Upper lobe of left lung (tissue), 6 donors: ENCODE results near the gene XXYLT1. TPM values are rescaled to one million over a fixed set of nuclear protein-coding genes. Genes with fewer than 3 reads are reported as not detected.
"Not testable (repeated sequence)": the region's sequence is repeated elsewhere in the genome, so short reads cannot be mapped to it uniquely, and the experiment has no call there.

Source experiments
- ATAC-seq, 2 donors: fragments of 200-7000 bp; cut with Tn5 transposase; one replicate each; pipeline ENCODE4 v1.9.1; 2022; ENCODE audit warnings: mild to moderate bottlenecking in 2 of 2, moderate library complexity in 2 of 2; ENCODE audit not compliant: low FRiP score in 2 of 2
- DNase-seq, 2 donors: peaks; one replicate each; pipeline ENCODE4 v3.0.0-alpha.2; 2019 to 2020
- H3K27ac ChIP-seq, 4 donors: fragments of 200-600 bp; sonication (generic); one replicate each; pipeline ENCODE4 v1.5.1; 2016 to 2019
- H3K27me3 ChIP-seq, 4 donors: fragments of 200-600 bp; sonication (generic); one replicate each; pipeline ENCODE4 v1.5.1; 2017 to 2019
- H3K36me3 ChIP-seq, 4 donors: fragments of 200-600 bp; sonication (generic); one replicate each; pipeline ENCODE4 v1.5.1; 2016 to 2019
- H3K4me1 ChIP-seq, 4 donors: fragments of 200-600 bp; sonication (generic); one replicate each; pipeline ENCODE4 v1.5.1; 2018 to 2019
- H3K4me3 ChIP-seq, 4 donors: fragments of 200-600 bp; sonication (generic); one replicate each; pipeline ENCODE4 v1.5.1; 2017 to 2019; ENCODE audit warnings: mild to moderate bottlenecking in 2 of 4, moderate library complexity in 1 of 4
- H3K9me3 ChIP-seq, 4 donors: fragments of 200-600 bp; sonication (generic); one replicate each; pipeline ENCODE4 v1.5.1; 2018 to 2019
- EP300 ChIP-seq, 4 donors: sonication (generic); formaldehyde crosslinking; IDR thresholded peaks; one replicate each; pipeline ENCODE4 v1.5.1; 2017; ENCODE audit warnings: antibody characterized with exemption in 4 of 4, control low read depth in 2 of 4
- POLR2A ChIP-seq, 4 donors: fragments of 450-650 bp; IDR thresholded peaks; one replicate each; pipeline ENCODE4 v1.5.1; 2016 to 2017; ENCODE audit warnings: antibody characterized with exemption in 4 of 4, mild to moderate bottlenecking in 2 of 4
- POLR2AphosphoS5 ChIP-seq, 2 donors: sonication (generic); formaldehyde crosslinking; IDR thresholded peaks; one replicate each; pipeline ENCODE4 v1.5.1; 2017; ENCODE audit warnings: antibody characterized with exemption in 2 of 2
- WGBS, 2 donors: methylation state at CpG; one replicate each; pipeline ENCODE4 v1.1.5; 2017 to 2018; 5-methylcytosine and 5-hydroxymethylcytosine counted together
- total RNA-seq, 6 donors: library from RNA; depleted of rRNA in 4 of 6; stranded (reverse); fragments of >200 nt in 4 of 6; gene quantifications; one replicate each; pipeline versions ENCODE4 v1.1.0 to v1.2.1, GENCODE V29; 2016 to 2021
- TF ChIP-seq, protein P1 (sequence below), 6 experiments: fragments of 450-650 bp in 4 of 6; fragments of 200-600 bp in 2 of 6; sonication (generic) in 2 of 6; IDR thresholded peaks; one replicate each; pipeline ENCODE4 v1.5.1; 2016 to 2019; ENCODE audit warnings: antibody characterized with exemption in 6 of 6
- donor health status: DM: no; HTN: no; CAD: no; lungs with moderate emphysema.
- donor health status: DM: no; HTN: yes; CAD: no; lungs with severe emphysema.

Gene XXYLT1
- total RNA-seq, 6 donors from 2014 or later, result 6.3 to 9.6 (median 8.6) TPM

DNA sequence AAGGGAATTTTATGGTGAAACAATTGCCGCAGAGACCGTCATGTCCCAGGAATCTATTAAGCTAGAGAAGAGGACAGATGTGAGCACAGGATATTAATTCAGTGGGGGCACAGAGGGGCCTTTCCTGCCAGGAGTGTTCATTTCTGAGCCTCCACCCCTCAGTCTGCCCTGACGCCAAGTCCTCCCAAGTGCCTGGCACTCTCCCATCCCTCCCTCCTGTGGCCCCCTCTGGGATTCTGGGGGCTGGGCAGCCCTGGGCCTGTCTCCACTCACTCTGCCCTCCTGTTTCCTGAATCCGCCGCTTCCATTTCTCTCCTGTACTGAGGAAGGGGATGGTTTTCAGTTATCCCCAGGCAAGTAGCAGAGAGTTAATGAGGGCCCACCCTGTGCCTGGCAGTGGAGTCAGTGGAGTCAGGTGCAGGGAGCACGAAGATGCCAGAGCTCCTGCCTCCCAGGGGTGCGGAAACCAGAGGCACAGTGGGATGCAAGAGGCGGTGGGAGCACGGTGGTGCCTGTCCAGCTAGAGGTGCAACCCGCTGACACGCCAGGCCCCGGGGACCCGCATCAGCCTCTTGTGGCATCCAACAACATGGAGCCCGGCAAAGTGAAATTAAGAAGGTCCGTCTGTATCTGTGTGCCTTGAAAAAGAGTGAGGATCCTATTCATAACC is 212.5 kb downstream of the XXYLT1 start:
- Histone ChIP-seq H3K4me1 (peaks cover 0 to 12% (median 7%) of the 10 kb centered on the region in 4 donors), H3K36me3 (no peaks in the 10 kb centered on the region), H3K9me3 (no peaks in the 10 kb centered on the region), H3K27me3 (no peaks in the 10 kb centered on the region), H3K27ac (peak overlapping the region in 2 of 4 donors; percentile 36 to 52), H3K4me3 (no peak overlapping the region)
- TF ChIP-seq, protein P1, sequence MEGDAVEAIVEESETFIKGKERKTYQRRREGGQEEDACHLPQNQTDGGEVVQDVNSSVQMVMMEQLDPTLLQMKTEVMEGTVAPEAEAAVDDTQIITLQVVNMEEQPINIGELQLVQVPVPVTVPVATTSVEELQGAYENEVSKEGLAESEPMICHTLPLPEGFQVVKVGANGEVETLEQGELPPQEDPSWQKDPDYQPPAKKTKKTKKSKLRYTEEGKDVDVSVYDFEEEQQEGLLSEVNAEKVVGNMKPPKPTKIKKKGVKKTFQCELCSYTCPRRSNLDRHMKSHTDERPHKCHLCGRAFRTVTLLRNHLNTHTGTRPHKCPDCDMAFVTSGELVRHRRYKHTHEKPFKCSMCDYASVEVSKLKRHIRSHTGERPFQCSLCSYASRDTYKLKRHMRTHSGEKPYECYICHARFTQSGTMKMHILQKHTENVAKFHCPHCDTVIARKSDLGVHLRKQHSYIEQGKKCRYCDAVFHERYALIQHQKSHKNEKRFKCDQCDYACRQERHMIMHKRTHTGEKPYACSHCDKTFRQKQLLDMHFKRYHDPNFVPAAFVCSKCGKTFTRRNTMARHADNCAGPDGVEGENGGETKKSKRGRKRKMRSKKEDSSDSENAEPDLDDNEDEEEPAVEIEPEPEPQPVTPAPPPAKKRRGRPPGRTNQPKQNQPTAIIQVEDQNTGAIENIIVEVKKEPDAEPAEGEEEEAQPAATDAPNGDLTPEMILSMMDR (IDR thresholded peaks at IDR 0.05), result no peak
- no peak for TF ChIP-seq EP300 (IDR thresholded peaks at IDR 0.05)
- TF ChIP-seq POLR2AphosphoS5 (IDR thresholded peaks at IDR 0.05), result no peak
- DNase-seq (peak in 1 of 2 donors; percentile 61), ATAC-seq (no peak)
- 75 to 76% methylated on average over 11 to 14 of the region's 15 CpGs for WGBS, 2 donors

DNA sequence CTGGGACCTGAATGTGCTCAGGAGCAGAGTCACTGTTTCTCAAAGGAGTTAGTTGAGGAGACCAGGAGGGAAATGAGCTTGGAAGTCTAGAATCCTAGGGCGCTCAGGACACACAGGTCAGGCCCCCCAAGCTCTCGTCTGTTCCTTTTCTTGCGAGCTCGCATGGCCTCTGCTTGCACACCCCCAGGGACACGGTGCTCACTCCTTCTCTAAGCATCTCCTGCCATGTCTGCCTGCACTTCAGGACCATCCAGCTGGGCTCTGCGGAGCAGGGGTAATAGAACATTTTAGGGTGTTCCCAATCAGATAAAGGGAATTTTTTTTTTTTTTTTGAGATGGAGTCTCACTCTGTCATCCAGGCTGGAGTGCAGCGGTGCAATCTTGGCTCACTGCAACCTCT is 213.2 kb downstream of the XXYLT1 start:
- TF ChIP-seq EP300 (IDR thresholded peaks at IDR 0.05), result no peak
- TF ChIP-seq POLR2A (IDR thresholded peaks at IDR 0.05), result no peak
- no peak for TF ChIP-seq POLR2AphosphoS5 (IDR thresholded peaks at IDR 0.05)
- TF ChIP-seq, protein P1 (IDR thresholded peaks at IDR 0.05), result no peak
- H3K27me3 ChIP-seq, result no peaks in the 10 kb centered on the region
- WGBS, 2 donors, result 98 to 99% methylated on average over 7 of the region's 7 CpGs
- H3K36me3 ChIP-seq, result no peaks in the 10 kb centered on the region
- ATAC-seq, result no peak
- H3K27ac ChIP-seq, result no peak overlapping the region
- no peak overlapping the region for H3K4me3 ChIP-seq
- H3K9me3 ChIP-seq, result no peaks in the 10 kb centered on the region
- H3K4me1 ChIP-seq, result peaks cover 0 to 12% (median 7%) of the 10 kb centered on the region in 4 donors
- DNase-seq, result no peak

DNA sequence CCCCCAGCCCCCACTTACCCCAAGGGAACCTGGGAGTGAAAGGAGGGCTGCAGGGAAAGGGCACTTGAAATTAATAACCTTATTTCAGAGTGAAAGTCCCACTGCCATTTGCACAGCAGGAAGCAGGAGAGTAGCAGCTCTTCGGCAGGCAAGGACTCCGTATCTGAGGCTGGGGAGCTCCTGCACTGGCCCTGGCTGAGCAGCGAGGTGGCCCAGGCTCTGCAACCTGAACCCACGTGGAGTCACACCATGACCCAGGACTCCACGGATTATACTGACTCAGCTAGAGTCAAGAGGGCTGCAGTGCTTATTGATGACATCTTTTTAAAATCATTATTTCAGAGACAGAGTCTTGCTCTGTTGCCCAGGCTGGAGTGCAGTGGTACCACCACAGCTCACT is 214.5 kb downstream of the XXYLT1 start:
- no peaks in the 10 kb centered on the region for H3K27me3 ChIP-seq
- no peak overlapping the region for H3K27ac ChIP-seq
- TF ChIP-seq EP300 (IDR thresholded peaks at IDR 0.05), result no peak
- TF ChIP-seq POLR2A (IDR thresholded peaks at IDR 0.05), result no peak
- no peak for TF ChIP-seq POLR2AphosphoS5 (IDR thresholded peaks at IDR 0.05)
- TF ChIP-seq, protein P1 (IDR thresholded peaks at IDR 0.05), result no peak
- H3K36me3 ChIP-seq, result no peaks in the 10 kb centered on the region
- no peak for ATAC-seq
- WGBS, 2 donors, result 84 to 100% methylated on average over 2 to 5 of the region's 5 CpGs
- H3K4me1 ChIP-seq, result peaks cover 0 to 12% (median 7%) of the 10 kb centered on the region in 4 donors
- H3K4me3 ChIP-seq, result no peak overlapping the region
- no peak for DNase-seq
- H3K9me3 ChIP-seq, result no peaks in the 10 kb centered on the region

DNA sequence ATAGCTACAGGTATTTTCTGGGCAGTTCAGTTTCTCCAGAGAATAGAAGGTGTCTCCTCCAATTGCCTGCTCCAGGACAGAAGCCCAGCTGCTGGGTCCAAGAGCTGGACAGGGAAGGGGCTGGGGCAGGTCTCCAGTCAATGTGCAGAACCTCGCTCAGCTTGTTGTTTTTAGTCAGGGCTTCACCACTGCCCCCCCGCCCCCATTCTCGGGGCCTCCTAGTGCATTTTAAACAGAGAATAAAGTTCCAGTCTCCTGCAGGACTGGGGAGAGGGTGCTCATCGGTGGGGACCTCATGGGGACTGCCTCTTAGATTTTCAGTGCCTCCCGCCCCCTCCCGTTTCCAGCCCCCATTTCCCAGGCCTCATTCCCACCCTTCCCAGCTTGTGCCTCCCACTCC is 216.6 kb downstream of the XXYLT1 start:
- H3K27me3 ChIP-seq, result no peaks in the 10 kb centered on the region
- H3K4me1 ChIP-seq, result peaks cover 0 to 11% (median 6%) of the 10 kb centered on the region in 4 donors
- TF ChIP-seq POLR2AphosphoS5 (IDR thresholded peaks at IDR 0.05) (no peak), EP300 (IDR thresholded peaks at IDR 0.05) (no peak), POLR2A (IDR thresholded peaks at IDR 0.05) (no peak)
- TF ChIP-seq, protein P1 (IDR thresholded peaks at IDR 0.05), result no peak
- H3K4me3 ChIP-seq, result no peak overlapping the region
- ATAC-seq, result no peak
- H3K36me3 ChIP-seq, result no peaks in the 10 kb centered on the region
- H3K27ac ChIP-seq, result no peak overlapping the region
- DNase-seq, result no peak
- no peaks in the 10 kb centered on the region for H3K9me3 ChIP-seq
- 83 to 88% methylated on average over 5 to 6 of the region's 6 CpGs for WGBS, 2 donors

DNA sequence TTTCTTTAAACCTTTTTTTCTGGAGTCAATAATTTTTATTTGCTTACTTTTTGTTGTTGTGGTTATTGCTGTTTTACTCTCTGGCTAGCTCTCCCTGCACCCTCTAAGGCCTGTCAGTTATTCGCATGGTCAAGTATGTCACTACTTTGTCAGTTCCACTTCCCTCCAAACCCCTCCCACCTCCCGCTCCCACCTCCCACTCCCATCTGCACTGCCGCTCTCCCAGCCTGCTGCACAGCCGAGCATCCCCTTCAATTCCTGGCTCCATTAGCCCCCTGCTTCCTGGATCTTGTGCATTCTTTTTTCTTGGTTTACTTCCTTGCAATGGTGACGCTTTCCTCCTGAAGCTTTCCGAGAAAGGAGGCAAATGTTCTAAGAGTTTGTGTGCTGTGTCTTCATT is 218.0 kb downstream of the XXYLT1 start:
- ATAC-seq, result no peak
- Histone ChIP-seq H3K4me1 (no peaks in the 10 kb centered on the region), H3K27me3 (no peaks in the 10 kb centered on the region), H3K36me3 (no peaks in the 10 kb centered on the region), H3K4me3 (no peak overlapping the region), H3K9me3 (no peaks in the 10 kb centered on the region), H3K27ac (no peak overlapping the region)
- TF ChIP-seq, protein P1 (IDR thresholded peaks at IDR 0.05), result no peak
- TF ChIP-seq POLR2AphosphoS5 (IDR thresholded peaks at IDR 0.05) (no peak), EP300 (IDR thresholded peaks at IDR 0.05) (no peak), POLR2A (IDR thresholded peaks at IDR 0.05) (no peak)
- 57 to 73% methylated on average over 6 of the region's 6 CpGs for WGBS, 2 donors
- DNase-seq, result no peak

DNA sequence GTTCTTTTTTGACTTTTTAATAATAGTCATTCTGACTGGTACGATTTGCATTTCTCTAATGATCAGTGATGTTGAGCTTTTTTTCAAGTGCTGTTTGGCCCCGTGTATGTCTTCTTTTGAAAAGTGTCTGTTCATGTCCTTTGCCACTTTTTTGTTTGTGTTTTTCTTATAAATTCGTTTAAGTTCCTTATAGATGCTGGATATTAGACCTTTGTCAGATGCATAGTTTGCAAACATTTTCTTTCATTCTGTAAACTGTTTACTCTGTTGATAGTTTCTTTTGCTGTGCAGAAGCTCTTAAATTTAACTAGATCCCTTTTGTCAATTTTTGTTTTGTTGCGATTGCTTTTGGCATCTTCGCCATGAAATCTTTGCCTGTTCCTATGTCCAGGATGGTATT is 220.7 kb downstream of the XXYLT1 start:
- H3K9me3 ChIP-seq, ATAC-seq, H3K4me1 ChIP-seq, H3K27me3 ChIP-seq, H3K36me3 ChIP-seq, H3K27ac ChIP-seq, DNase-seq, H3K4me3 ChIP-seq: not testable (repeated sequence)
- 83 to 86% methylated on average over 5 of the region's 5 CpGs for WGBS, 2 donors
